SK-N-MC (cell line): ENCODE measurements around the gene ERFL.

Experiments
- EZH2 ChIP-seq: fragments of 200-600 bp; sonication (generic); IDR thresholded peaks from one replicate; pipeline ENCODE4 v1.6.1; 2017; ENCODE audit warnings: antibody characterized with exemption
- FOXP2 ChIP-seq: optimal IDR thresholded peaks from 2 replicates; pipeline ENCODE3; 2011; ENCODE audit warnings: mild to moderate bottlenecking, moderate library complexity; ENCODE audit not compliant: insufficient read depth; ENCODE audit errors: extremely low read length, control extremely low read depth
- POLR2AphosphoS5 ChIP-seq: IDR thresholded peaks from 2 replicates; pipeline ENCODE4 v1.6.1; 2012; ENCODE audit warnings: mild to moderate bottlenecking, low read depth, low read length, borderline replicate concordance

DNA sequence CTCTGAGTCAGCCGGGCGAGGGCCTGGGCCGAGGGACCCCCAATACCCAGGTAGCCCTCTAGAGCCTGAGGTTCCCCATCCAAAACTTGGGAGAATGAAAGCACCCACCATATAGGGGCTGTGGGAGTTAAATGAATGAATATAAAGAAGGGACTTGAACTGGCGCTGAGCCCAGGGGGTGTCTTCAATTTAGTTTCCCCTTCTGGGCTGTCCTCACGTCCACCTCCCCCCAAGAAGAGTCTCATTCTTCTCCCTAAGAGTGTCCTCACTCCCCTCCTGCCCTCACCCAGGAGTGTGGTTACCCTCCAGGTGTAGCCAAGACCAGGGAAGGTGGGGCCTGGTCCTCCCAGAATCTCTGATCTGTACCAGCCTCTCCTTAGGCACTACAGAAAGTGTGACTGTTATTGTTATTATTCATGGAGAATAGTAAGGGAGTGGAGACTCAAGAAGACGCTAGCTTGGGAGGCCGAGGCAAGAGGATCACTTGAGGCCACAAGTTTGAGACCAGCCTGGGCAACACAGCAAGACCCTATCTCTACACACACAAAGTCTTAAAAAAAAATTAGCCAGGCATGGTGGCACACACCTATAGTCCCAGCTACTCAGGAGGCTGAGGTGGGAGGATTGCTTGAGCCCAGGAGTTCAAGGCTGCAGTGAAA, 48.5 kb downstream of the ERFL start:
- TF ChIP-seq EZH2 (no peak), POLR2AphosphoS5 (no peak), FOXP2 (no peak)
